Colonic mucosa (tissue), 4 donors: ENCODE measurements around the gene ABHD1. TPM values are rescaled to one million over a fixed set of nuclear protein-coding genes. Genes with fewer than 3 reads are reported as not detected.
A peak's percentile ranks its signal among the peaks of the same experiment; 100 is the strongest.

Source experiments
- DNase-seq: peaks from one replicate; pipeline ENCODE4 v3.0.0-alpha.2; 2020
- H3K27ac ChIP-seq: fragments of 200-600 bp; one replicate; pipeline ENCODE4 v1.8.0; 2021
- H3K27me3 ChIP-seq: fragments of 200-600 bp; one replicate; pipeline ENCODE4 v1.8.0; 2021
- H3K36me3 ChIP-seq: fragments of 200-600 bp; one replicate; pipeline ENCODE4 v1.8.0; 2021
- H3K4me1 ChIP-seq: fragments of 200-600 bp; one replicate; pipeline ENCODE4 v1.8.0; 2021; ENCODE audit warnings: mild to moderate bottlenecking
- H3K4me3 ChIP-seq: fragments of 200-600 bp; one replicate; pipeline ENCODE4 v1.8.0; 2021
- H3K9ac ChIP-seq, 2 donors: one replicate each; pipeline ENCODE4 v1.7.0; 2013; ENCODE audit warnings: control low read depth in 2 of 2, low read depth in 2 of 2, low read length in 2 of 2
- H3K9me3 ChIP-seq: fragments of 200-600 bp; one replicate; pipeline ENCODE4 v1.8.0; 2021
- CTCF ChIP-seq: fragments of 200-600 bp; IDR thresholded peaks from one replicate; pipeline ENCODE4 v1.8.0; 2022; ENCODE audit warnings: antibody characterized with exemption, mild to moderate bottlenecking
- intact Hi-C: fragments of 100-400 bp; cut with DNase I; formaldehyde crosslinking; loops from one replicate; pipeline ENCODE4 v1.14.1; 2022
- total RNA-seq, 2 donors: library from RNA; stranded (reverse); fragmentation: NEBNext Ultra II Directional in 1 of 2; extraction: Animal tissue kit (Norgen Biotek cat#: 25700) in 1 of 2; gene quantifications; one replicate each; pipeline ENCODE4 v1.2.1, GENCODE V29; 2021
- donor health status: healthy.
- donor health status: DM: no; HTN: no; CAD: no.
- donor health status: DM: no; HTN: no; CAD: no.

Gene ABHD1
- total RNA-seq, 2 donors from 2014 or later, result not detected

- no peak overlapping the region for H3K9ac ChIP-seq
- DNase-seq, result peak; percentile 53
- TF ChIP-seq CTCF, result no peak
Measured at GRCh38 chr2:27092696-27093429, 30.8 kb upstream of the ABHD1 start.

GRCh38 chr2:27093430-27094352, 29.9 kb upstream of the ABHD1 start:
- no peak for DNase-seq
- H3K27me3 ChIP-seq, result no peaks in the 10 kb centered on the region
- H3K4me3 ChIP-seq, result no peak overlapping the region
- H3K4me1 ChIP-seq, result peaks cover 15% of the 10 kb centered on the region
- intact Hi-C loops, result no loop called here
- H3K9me3 ChIP-seq, result no peaks in the 10 kb centered on the region
- no peaks in the 10 kb centered on the region for H3K36me3 ChIP-seq
- H3K27ac ChIP-seq, result no peak overlapping the region
- H3K9ac ChIP-seq, result peak overlapping the region in 1 of 2 donors; percentile 9
- no peak for TF ChIP-seq CTCF

More at GRCh38 chr2:27092696-27093429, 30.8 kb upstream of the ABHD1 start:
- Histone ChIP-seq H3K27ac (no peak overlapping the region), H3K27me3 (no peaks in the 10 kb centered on the region), H3K4me1 (peaks cover 15% of the 10 kb centered on the region), H3K4me3 (no peak overlapping the region), H3K9me3 (no peaks in the 10 kb centered on the region), H3K36me3 (no peaks in the 10 kb centered on the region)
- intact Hi-C loops, result no loop called here

- H3K4me1 ChIP-seq, result peaks cover 15% of the 10 kb centered on the region
- peak overlapping the region in 1 of 2 donors; percentile 9 for H3K9ac ChIP-seq
- H3K27me3 ChIP-seq, result no peaks in the 10 kb centered on the region
- H3K4me3 ChIP-seq, result no peak overlapping the region
- no peaks in the 10 kb centered on the region for H3K36me3 ChIP-seq
- H3K27ac ChIP-seq, result no peak overlapping the region
- intact Hi-C loops, result no loop called here
- no peaks in the 10 kb centered on the region for H3K9me3 ChIP-seq
- no peak for TF ChIP-seq CTCF
- DNase-seq, result no peak
Measured at GRCh38 chr2:27094353-27094984, 29.1 kb upstream of the ABHD1 start.

- intact Hi-C loops, result no loop called here
- no peak for TF ChIP-seq CTCF
- no peaks in the 10 kb centered on the region for H3K9me3 ChIP-seq
- peaks cover 15% of the 10 kb centered on the region for H3K4me1 ChIP-seq
- H3K9ac ChIP-seq, result no peak overlapping the region
- H3K27ac ChIP-seq, result no peak overlapping the region
- no peaks in the 10 kb centered on the region for H3K27me3 ChIP-seq
- H3K4me3 ChIP-seq, result no peak overlapping the region
- no peak for DNase-seq
- H3K36me3 ChIP-seq, result no peaks in the 10 kb centered on the region
Measured at GRCh38 chr2:27095427-27095744, 28.2 kb upstream of the ABHD1 start.
